GM19455 (cell line): ENCODE data around the gene SNX20.

Experiments used
- ATAC-seq: cut with Tn5 transposase; IDR thresholded peaks from one replicate; pipeline ENCODE4 v1.9.1; 2021; ENCODE audit not compliant: unreplicated experiment

The SNX20 gene

GRCh38 chr16:50664270-50664669 is 16.8 kb downstream of the SNX20 start:
- no peak for ATAC-seq

GRCh38 chr16:50662306-50662940 is 18.7 kb downstream of the SNX20 start:
- ATAC-seq = no peak

GRCh38 chr16:50659806-50660205 is 21.3 kb downstream of the SNX20 start:
- no peak for ATAC-seq

GRCh38 chr16:50657241-50657640 is 23.9 kb downstream of the SNX20 start:
- no peak for ATAC-seq

- no peak for ATAC-seq
Observed at GRCh38 chr16:50655558-50656055, 25.5 kb downstream of the SNX20 start.

- no peak for ATAC-seq
Observed at GRCh38 chr16:50653633-50654519, 27.2 kb downstream of the SNX20 start.

- ATAC-seq = no peak
Observed at GRCh38 chr16:50652836-50653425, 28.2 kb downstream of the SNX20 start.

GRCh38 chr16:50651835-50652438 is 29.2 kb downstream of the SNX20 start:
- ATAC-seq = no peak

GRCh38 chr16:50646345-50646744 is 34.8 kb downstream of the SNX20 start:
- no peak for ATAC-seq

- no peak for ATAC-seq
Observed at GRCh38 chr16:50645563-50646220, 35.4 kb downstream of the SNX20 start.

- no peak for ATAC-seq
Observed at GRCh38 chr16:50644729-50645128, 36.4 kb downstream of the SNX20 start.

- ATAC-seq = no peak
Observed at GRCh38 chr16:50644245-50644644, 36.9 kb downstream of the SNX20 start.

GRCh38 chr16:50643192-50643591 is 37.9 kb downstream of the SNX20 start:
- ATAC-seq = no peak

- no peak for ATAC-seq
Observed at GRCh38 chr16:50642349-50642748, 38.8 kb downstream of the SNX20 start.

- ATAC-seq = no peak
Observed at GRCh38 chr16:50641818-50642187, 39.3 kb downstream of the SNX20 start.

- no peak for ATAC-seq
Observed at GRCh38 chr16:50640919-50641817, 39.9 kb downstream of the SNX20 start.

- ATAC-seq = no peak
Observed at GRCh38 chr16:50640391-50640790, 40.7 kb downstream of the SNX20 start.

- ATAC-seq = no peak
Observed at GRCh38 chr16:50638816-50639670, 42.1 kb downstream of the SNX20 start.
